Endothelial cell of umbilical vein (primary cell): ENCODE data around the gene ZDHHC11. TPM values are rescaled to one million over a fixed set of nuclear protein-coding genes. Genes with fewer than 3 reads are reported as not detected.

Source experiments
- BruUV-seq: library from RNA; stranded (reverse); fragments of 400-500 nt; replicated peaks from 2 replicates; lab custom pipeline; 2021; lab: Mats Ljungman, UMichigan
- CTCF ChIA-PET: fragments of 300-600, 350-600 bp; sonication (Branson Sonifier 250); formaldehyde crosslinking; loops from one replicate; lab custom pipeline; 2021; ENCODE audit warnings: antibody characterized with exemption, inconsistent platforms; lab: Charles Lee
- POLR2A ChIA-PET: fragments of 300-600, 350-600 bp; sonication (Branson Sonifier 250); formaldehyde crosslinking; loops from one replicate; lab custom pipeline; 2021; ENCODE audit warnings: antibody characterized with exemption, inconsistent platforms; lab: Charles Lee
- DNase-seq: peaks from one replicate; pipeline ENCODE4 v3.0.0-alpha.2; 2011; ENCODE audit warnings: low read depth, low spot score
- FAIRE-seq: peaks from 2 replicates; lab custom pipeline; 2011; peaks lifted over from hg19 to GRCh38; lab: Jason Lieb, UNC
- H2AFZ ChIP-seq: 2 replicates; pipeline ENCODE4 v1.6.0; 2012; ENCODE audit warnings: low read depth, low read length, control low read depth, inconsistent platforms
- H3K27ac ChIP-seq: 2 replicates; pipeline ENCODE4 v1.5.1; 2011; ENCODE audit warnings: low read depth, mild to moderate bottlenecking, control low read depth, low read length, moderate library complexity; ENCODE audit not compliant: insufficient read depth
- H3K27me3 ChIP-seq, 2 experiments: 2 replicates each; pipeline versions ENCODE4 v1.6.0 to v1.6.1; 2011; ENCODE audit warnings: low read length in 2 of 2, mixed read lengths in 1 of 2; ENCODE audit not compliant: control insufficient read depth in 2 of 2, insufficient read depth in 2 of 2
- H3K36me3 ChIP-seq, 2 experiments: 2 replicates in 1 of 2; 3 replicates in 1 of 2; pipeline ENCODE4 v1.5.1; 2011; ENCODE audit warnings: low read length in 2 of 2, mild to moderate bottlenecking in 1 of 2, moderate library complexity in 1 of 2; ENCODE audit not compliant: control insufficient read depth in 2 of 2, insufficient read depth in 2 of 2; ENCODE audit errors: extremely low read depth in 1 of 2
- H3K4me1 ChIP-seq: 3 replicates; pipeline ENCODE4 v1.5.1; 2011; ENCODE audit warnings: mild to moderate bottlenecking, low read length; ENCODE audit not compliant: control insufficient read depth, insufficient read depth; ENCODE audit errors: extremely low read depth
- H3K4me2 ChIP-seq: 2 replicates; pipeline ENCODE4 v1.6.1; 2011; ENCODE audit warnings: low read length, control low read depth, mixed read lengths; ENCODE audit not compliant: insufficient read depth
- H3K4me3 ChIP-seq, 3 experiments: fragments of 200-600 bp in 1 of 3; sonication (generic), shearing (Covaris generic) in 1 of 3; replicated peaks in 1 of 3; 2 replicates each; pipeline ENCODE4 v1.5.1; 2011 to 2016; ENCODE audit warnings: control low read depth in 3 of 3, low read length in 3 of 3, mild to moderate bottlenecking in 2 of 3, inconsistent platforms in 1 of 3, low read depth in 1 of 3, moderate library complexity in 1 of 3; ENCODE audit not compliant: insufficient read depth in 1 of 3
- H3K79me2 ChIP-seq: 2 replicates; pipeline ENCODE4 v1.6.0; 2012; ENCODE audit warnings: low read length, inconsistent platforms; ENCODE audit not compliant: control insufficient read depth, insufficient read depth
- H3K9ac ChIP-seq: replicated peaks from 2 replicates; pipeline ENCODE3; 2011; ENCODE audit warnings: low read length, control low read depth; ENCODE audit not compliant: insufficient read depth; ENCODE audit errors: extremely low read depth
- H3K9me1 ChIP-seq: replicated peaks from 3 replicates; pipeline ENCODE4 v1.6.0; 2011; ENCODE audit warnings: mild to moderate bottlenecking, low read length; ENCODE audit not compliant: control insufficient read depth, insufficient read depth; ENCODE audit errors: extremely low read depth
- H3K9me3 ChIP-seq: replicated peaks from 2 replicates; pipeline ENCODE4 v1.5.1; 2012; ENCODE audit warnings: low read length, inconsistent platforms; ENCODE audit not compliant: control insufficient read depth, insufficient read depth
- H4K20me1 ChIP-seq: replicated peaks from 2 replicates; pipeline ENCODE3; 2011; ENCODE audit warnings: mild to moderate bottlenecking, low read length; ENCODE audit not compliant: control insufficient read depth, insufficient read depth; ENCODE audit errors: extremely low read depth
- EZH2 ChIP-seq: IDR thresholded peaks from 2 replicates; pipeline ENCODE4 v1.6.1; 2012; ENCODE audit warnings: borderline replicate concordance, low read depth, mild to moderate bottlenecking, moderate library complexity, low read length, inconsistent platforms; ENCODE audit not compliant: severe bottlenecking
- FOS ChIP-seq: IDR thresholded peaks from 2 replicates; pipeline ENCODE4 v1.6.1; 2011; ENCODE audit warnings: mild to moderate bottlenecking, low read length, moderate library complexity, borderline replicate concordance; ENCODE audit not compliant: insufficient read depth
- GATA2 ChIP-seq: IDR thresholded peaks from 2 replicates; pipeline ENCODE4 v1.7.0; 2011; ENCODE audit warnings: low read depth, mild to moderate bottlenecking, moderate library complexity, mixed read lengths, low read length; ENCODE audit not compliant: insufficient read length, insufficient read depth
- JUN ChIP-seq: IDR thresholded peaks from 2 replicates; pipeline ENCODE4 v1.6.1; 2011; ENCODE audit warnings: borderline replicate concordance, low read depth; ENCODE audit not compliant: insufficient read length, insufficient read depth
- MYC ChIP-seq: IDR thresholded peaks from one replicate; pipeline ENCODE4 v1.6.1; 2011; ENCODE audit warnings: mild to moderate bottlenecking, low read depth, low read length
- POLR2A ChIP-seq: IDR thresholded peaks from 2 replicates; pipeline ENCODE4 v1.6.1; 2012; ENCODE audit warnings: low read depth, mild to moderate bottlenecking, control low read depth, low read length
- POLR2AphosphoS5 ChIP-seq: IDR thresholded peaks from 2 replicates; pipeline ENCODE4 v1.6.1; 2012; ENCODE audit warnings: low read depth, mild to moderate bottlenecking, control low read depth, low read length, moderate library complexity; ENCODE audit not compliant: insufficient read depth
- dilution Hi-C: fragments of 300-500 bp; cut with MboI; formaldehyde crosslinking; loops from one replicate; pipeline ENCODE4 v1.15.0; 2019; ENCODE audit warnings: low sequenced_read_pairs; ENCODE audit not compliant: extremely low pct_ligation_motif_present
- intact Hi-C: fragments of 100-400 bp; cut with micrococcal nuclease; formaldehyde crosslinking; loops from one replicate; pipeline ENCODE4 v1.10.0; 2022
- polyA plus RNA-seq, 4 experiments: library from polyadenylated mRNA; depleted of rRNA in 3 of 4; stranded (reverse) in 3 of 4; unstranded in 1 of 4; fragments of >200 nt; gene quantifications; 2 replicates each; pipeline versions ENCODE4 v1.2.1 to v1.2.3, GENCODE V29; 2011 to 2012; ENCODE audit warnings: missing spikeins in 1 of 4
- total RNA-seq: library from RNA; stranded (reverse); gene quantifications from 2 replicates; pipeline ENCODE4 v1.2.3, GENCODE V29; 2021
- TF ChIP-seq, protein P1 (sequence below): IDR thresholded peaks from 2 replicates; pipeline ENCODE4 v1.6.1; 2011; ENCODE audit not compliant: insufficient read depth, insufficient read length
- TF ChIP-seq, protein P2 (sequence below), 2 donors: IDR thresholded peaks; 1 replicate in 1 of 2; 2 replicates in 1 of 2; pipeline ENCODE4 v1.5.1; 2011; ENCODE audit warnings: low read length in 2 of 2, mild to moderate bottlenecking in 2 of 2, moderate library complexity in 2 of 2, control low read depth in 1 of 2, inconsistent platforms in 1 of 2, low read depth in 1 of 2; ENCODE audit not compliant: insufficient read depth in 1 of 2; ENCODE audit errors: extremely low read depth in 1 of 2

The ZDHHC11 gene
- total and polyA plus RNA-seq, 2 donors (not counting 3 experiments of a cell fraction or from before 2014, with no cell fraction given): 0.35 to 4.4 TPM

DNA sequence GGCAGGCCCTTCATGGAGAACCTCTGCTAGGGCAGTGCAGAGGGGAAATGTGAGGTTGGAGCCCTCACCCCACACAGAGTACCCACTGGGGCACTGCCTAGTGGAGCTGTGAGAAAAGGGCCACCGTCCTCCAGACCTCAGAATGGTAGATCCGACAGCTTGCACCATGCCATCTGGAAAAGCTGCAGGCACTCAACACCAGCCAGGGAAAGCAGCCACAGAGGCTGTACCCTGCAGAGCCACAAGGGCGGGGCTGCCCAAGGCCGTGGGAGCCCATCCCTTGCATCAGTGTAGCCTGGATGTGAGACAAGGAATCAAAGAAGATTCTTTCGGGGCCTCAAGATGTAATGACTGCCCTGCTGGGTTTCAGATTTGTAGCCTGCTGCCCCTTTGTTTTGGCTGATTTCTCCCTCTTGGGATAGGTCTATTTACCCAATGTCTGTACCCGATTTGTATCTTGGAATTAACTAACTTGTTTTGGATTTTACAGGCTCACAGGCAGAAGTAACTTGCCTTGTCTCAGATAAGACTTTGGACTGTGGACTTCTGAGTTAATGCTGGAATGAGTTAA is 16.6 kb upstream of the ZDHHC11 start:
- dilution Hi-C loops (no loop called here), intact Hi-C loops (no loop called here)
- Histone ChIP-seq H3K27me3 (no peaks in the 10 kb centered on the region), H3K36me3 (peaks cover 6 to 63% of the 10 kb centered on the region in 2 experiments), H3K9ac (no peak overlapping the region), H3K9me1 (no peaks in the 10 kb centered on the region), H3K27ac (no peak overlapping the region), H3K9me3 (no peaks in the 10 kb centered on the region), H4K20me1 (no peaks in the 10 kb centered on the region), H2AFZ (no peak overlapping the region), H3K4me3 (no peak overlapping the region), H3K4me1 (peaks cover 5% of the 10 kb centered on the region), H3K4me2 (no peak overlapping the region), H3K79me2 (no peaks in the 10 kb centered on the region)
- FAIRE-seq (no peak), DNase-seq (no peak)
- BruUV-seq: no TSS peak
- TF ChIP-seq FOS: no peak
- no peak for TF ChIP-seq POLR2AphosphoS5
- TF ChIP-seq, protein P1, sequence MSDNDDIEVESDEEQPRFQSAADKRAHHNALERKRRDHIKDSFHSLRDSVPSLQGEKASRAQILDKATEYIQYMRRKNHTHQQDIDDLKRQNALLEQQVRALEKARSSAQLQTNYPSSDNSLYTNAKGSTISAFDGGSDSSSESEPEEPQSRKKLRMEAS: no peak
- TF ChIP-seq POLR2A: no peak
- no peak for TF ChIP-seq GATA2
- TF ChIP-seq MYC: no peak
- TF ChIP-seq, protein P2, sequence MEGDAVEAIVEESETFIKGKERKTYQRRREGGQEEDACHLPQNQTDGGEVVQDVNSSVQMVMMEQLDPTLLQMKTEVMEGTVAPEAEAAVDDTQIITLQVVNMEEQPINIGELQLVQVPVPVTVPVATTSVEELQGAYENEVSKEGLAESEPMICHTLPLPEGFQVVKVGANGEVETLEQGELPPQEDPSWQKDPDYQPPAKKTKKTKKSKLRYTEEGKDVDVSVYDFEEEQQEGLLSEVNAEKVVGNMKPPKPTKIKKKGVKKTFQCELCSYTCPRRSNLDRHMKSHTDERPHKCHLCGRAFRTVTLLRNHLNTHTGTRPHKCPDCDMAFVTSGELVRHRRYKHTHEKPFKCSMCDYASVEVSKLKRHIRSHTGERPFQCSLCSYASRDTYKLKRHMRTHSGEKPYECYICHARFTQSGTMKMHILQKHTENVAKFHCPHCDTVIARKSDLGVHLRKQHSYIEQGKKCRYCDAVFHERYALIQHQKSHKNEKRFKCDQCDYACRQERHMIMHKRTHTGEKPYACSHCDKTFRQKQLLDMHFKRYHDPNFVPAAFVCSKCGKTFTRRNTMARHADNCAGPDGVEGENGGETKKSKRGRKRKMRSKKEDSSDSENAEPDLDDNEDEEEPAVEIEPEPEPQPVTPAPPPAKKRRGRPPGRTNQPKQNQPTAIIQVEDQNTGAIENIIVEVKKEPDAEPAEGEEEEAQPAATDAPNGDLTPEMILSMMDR (IDR thresholded peaks at IDR 0.05; ENCODE audit: extremely low read depth in 1 of 2, insufficient read depth in 1 of 2, low read depth in 1 of 2, low read length in 2 of 2): no peak
- TF ChIP-seq EZH2: no peak
- TF ChIP-seq JUN: no peak
- ChIA-PET POLR2A (no interaction called here), CTCF (no interaction called here)
